Left hindlimb (tissue), 1 donor: ENCODE data around the gene KRTAP6-2.

ENCODE experiments used
- DNase-seq: peaks from one replicate; pipeline ENCODE4 v3.0.0-alpha.2; 2018

The KRTAP6-2 gene

DNA sequence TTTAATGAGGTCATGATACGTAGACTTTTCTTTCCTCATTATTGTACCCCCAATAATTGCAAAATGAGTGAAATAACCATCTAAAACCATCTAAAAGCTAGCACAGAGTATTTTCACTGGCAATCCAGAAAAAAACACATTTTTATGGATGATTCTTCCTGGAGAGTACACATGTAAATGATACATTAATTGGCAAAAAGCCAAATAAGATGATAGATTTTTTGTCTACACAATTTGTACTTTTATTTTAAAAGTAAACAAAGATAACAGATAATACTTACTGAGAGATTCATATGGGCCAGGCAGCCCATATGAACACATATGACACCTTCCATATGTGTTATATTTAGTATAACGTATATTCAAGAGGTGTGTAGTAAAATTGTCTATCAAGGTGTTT is 35.1 kb downstream of the KRTAP6-2 start:
- DNase-seq: no peak

DNA sequence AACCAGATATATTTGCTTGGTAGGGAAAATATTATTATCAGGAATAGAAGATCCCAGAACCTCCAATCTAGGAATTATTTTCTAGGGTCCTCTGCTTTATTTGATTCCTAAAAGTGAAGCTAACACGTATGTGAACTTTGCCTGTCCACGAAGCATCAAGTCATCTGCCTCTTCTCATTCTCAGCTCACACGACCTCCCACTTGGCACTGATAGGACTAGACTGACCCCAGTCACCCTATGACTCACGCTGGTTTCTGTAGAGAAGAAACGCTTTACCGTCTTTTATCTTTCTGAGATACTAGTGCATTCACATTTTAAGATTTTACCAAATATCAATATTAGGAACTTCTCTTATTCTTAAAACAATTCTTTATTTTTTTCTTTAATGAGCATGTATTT is 35.6 kb downstream of the KRTAP6-2 start:
- DNase-seq: no peak

DNA sequence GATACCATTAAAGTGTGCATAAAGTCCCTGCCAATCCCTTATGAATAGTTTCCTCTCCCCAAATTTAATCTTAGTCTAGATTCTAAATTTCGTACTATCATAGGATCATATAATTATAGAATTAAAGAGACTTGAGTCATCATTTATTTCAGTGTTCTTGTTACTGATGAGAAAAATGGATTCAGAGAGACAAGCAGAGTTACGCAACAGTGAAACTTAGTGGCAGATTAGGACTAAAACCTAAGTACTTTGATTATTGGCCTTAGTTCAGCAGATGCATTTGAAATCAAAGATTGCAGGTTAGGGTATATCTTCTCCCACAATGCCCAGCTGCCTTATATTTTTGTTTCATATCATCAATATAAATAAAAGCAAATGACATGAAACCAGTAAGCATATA is 36.7 kb downstream of the KRTAP6-2 start:
- no peak for DNase-seq

DNA sequence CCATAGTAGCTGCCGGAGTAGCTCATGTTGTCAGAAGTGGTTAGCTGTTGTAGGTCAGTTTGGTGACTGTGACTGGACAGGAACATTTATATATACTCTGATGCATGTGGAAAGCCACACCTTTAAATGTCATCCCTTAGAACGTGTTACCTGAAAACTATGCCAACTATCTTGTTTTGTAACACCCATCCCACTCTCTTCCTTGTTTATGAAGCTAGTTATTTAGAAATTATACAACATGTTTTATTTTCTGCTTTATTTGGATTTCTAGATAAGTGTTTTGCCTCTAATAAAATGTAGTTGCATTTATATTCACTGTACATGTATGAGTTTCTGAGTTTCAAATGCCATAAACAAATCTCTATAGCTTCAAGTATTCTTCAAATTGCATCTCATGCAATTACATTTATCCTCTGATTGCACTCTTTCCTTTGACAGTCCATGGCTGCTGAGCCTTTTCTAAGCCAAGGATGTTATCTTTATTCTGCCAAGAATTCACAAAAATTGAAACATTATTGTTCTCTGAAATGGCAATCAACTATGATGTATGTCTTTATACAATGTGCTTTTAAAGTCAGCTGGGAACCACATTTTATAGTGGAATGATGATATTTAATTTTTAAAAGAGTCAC is 37.3 kb downstream of the KRTAP6-2 start, which contains the start of gene KRTAP19-7:
TSS of gene KRTAP19-7 (minus strand) at position 51 of the 632 bp plus-strand sequence. CDS start at position 26, 25 bp downstream.
- no peak for DNase-seq

DNA sequence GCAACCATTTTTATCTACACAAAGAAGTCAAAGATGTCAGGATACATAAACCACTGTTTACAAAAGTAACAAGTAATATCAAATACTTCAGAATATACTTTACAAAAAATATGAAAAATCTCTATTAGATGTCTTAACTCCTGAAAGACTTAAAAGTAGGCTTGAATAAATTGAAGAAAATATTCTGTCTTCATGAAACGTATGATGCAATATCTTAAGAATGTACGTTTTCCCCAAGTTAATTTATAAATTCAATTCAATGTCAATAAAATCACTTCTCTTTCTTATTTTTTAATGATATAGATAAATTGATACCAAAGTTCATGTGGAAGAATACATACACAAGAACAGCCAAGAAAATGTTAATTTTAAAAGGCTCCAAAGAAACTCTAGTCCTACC is 43.6 kb downstream of the KRTAP6-2 start:
- no peak for DNase-seq

DNA sequence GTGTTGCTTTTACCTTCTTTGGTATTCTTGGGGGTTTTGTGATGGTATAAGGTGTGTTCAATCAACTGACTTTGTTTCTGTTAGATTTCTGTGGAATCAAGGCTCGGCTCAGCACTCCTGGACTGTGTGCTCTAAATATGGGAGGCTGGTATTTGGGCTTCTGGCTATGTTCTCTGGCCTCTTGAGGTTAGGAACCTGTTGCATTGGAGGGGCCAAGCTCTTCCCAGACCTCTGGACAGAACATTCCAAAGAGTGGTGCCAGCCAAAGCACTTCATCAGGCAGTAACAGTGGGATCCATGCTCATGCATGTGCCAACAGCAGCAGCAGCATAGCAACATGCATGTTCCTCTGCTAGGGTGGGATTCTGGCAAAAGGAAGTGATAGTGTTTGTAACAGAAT is 45.9 kb downstream of the KRTAP6-2 start:
- DNase-seq: no peak
